HEK293 (cell line): ENCODE results near the gene CDYL2.

Source experiments
- CTCF ChIA-PET: fragments of 350-600 bp; formaldehyde crosslinking; extraction: SDS; loops from one replicate; lab custom pipeline; 2021; ENCODE audit warnings: antibody characterized with exemption; lab: Yijun Ruan, JAX
- POLR2A ChIA-PET: fragments of 300-600 bp; formaldehyde crosslinking; extraction: SDS; loops from one replicate; lab custom pipeline; 2020; ENCODE audit warnings: antibody characterized with exemption, inconsistent platforms; lab: Yijun Ruan, JAX
- H3K27ac ChIP-seq: fragments of 200-500 bp; sonication (Bioruptor generic); 2 replicates; pipeline ENCODE4 v1.5.1; 2014; ENCODE audit warnings: low read depth, low read length, control low read depth, inconsistent platforms; ENCODE audit errors: extremely low read depth
- H3K36me3 ChIP-seq, 2 experiments: fragments of 200-500 bp in 1 of 2; sonication (Bioruptor generic) in 1 of 2; 1 replicate in 1 of 2; 2 replicates in 1 of 2; pipeline ENCODE4 v1.5.1; 2014 to 2017; ENCODE audit warnings: inconsistent platforms in 2 of 2, low read length in 2 of 2; ENCODE audit not compliant: control insufficient read depth in 2 of 2, insufficient read depth in 1 of 2
- H3K4me1 ChIP-seq: fragments of 200-500 bp; sonication (Bioruptor generic); 2 replicates; pipeline ENCODE4 v1.5.1; 2014; ENCODE audit warnings: mild to moderate bottlenecking, low read length, inconsistent platforms; ENCODE audit not compliant: control insufficient read depth, insufficient read depth
- H3K4me3 ChIP-seq: 2 replicates; pipeline ENCODE4 v1.5.1; 2011; ENCODE audit warnings: low read depth, mild to moderate bottlenecking, control low read depth, low read length, moderate library complexity
- H3K9me3 ChIP-seq: fragments of 200-500 bp; sonication (Bioruptor generic); 2 replicates; pipeline ENCODE4 v1.5.1; 2014; ENCODE audit warnings: low read depth, low read length, inconsistent platforms; ENCODE audit not compliant: control insufficient read depth, insufficient read depth
- HOXC10 ChIP-seq: sonication (generic); formaldehyde crosslinking; IDR thresholded peaks from 2 replicates; pipeline ENCODE4 v1.8.1; 2023; ENCODE audit warnings: mild to moderate bottlenecking, missing genetic modification reagents
- KLF10 ChIP-seq: fragments of 450-650 bp; IDR thresholded peaks from 2 replicates; pipeline ENCODE4 v1.5.1; 2018; ENCODE audit warnings: missing biosample characterization, mild to moderate bottlenecking, missing genetic modification characterization
- MEIS1 ChIP-seq: sonication (generic); formaldehyde crosslinking; IDR thresholded peaks from 2 replicates; pipeline ENCODE4 v1.8.1; 2022; ENCODE audit warnings: missing genetic modification reagents, mild to moderate bottlenecking, borderline replicate concordance
- MYNN ChIP-seq: fragments of 450-650 bp; formaldehyde crosslinking; IDR thresholded peaks from 2 replicates; pipeline ENCODE4 v1.5.1; 2016; ENCODE audit warnings: missing biosample characterization, missing genetic modification characterization, borderline replicate concordance
- RBAK ChIP-seq: fragments of 450-650 bp; formaldehyde crosslinking; IDR thresholded peaks from 2 replicates; pipeline ENCODE4 v1.5.1; 2016; ENCODE audit warnings: missing biosample characterization, missing genetic modification characterization
- SP2 ChIP-seq: fragments of 450-650 bp; formaldehyde crosslinking; IDR thresholded peaks from 2 replicates; pipeline ENCODE4 v1.5.1; 2016; ENCODE audit warnings: missing biosample characterization, missing genetic modification characterization
- YY1 ChIP-seq: fragments of 450-650 bp; formaldehyde crosslinking; IDR thresholded peaks from 2 replicates; pipeline ENCODE4 v1.5.1; 2018; ENCODE audit warnings: missing biosample characterization, missing genetic modification characterization
- ZNF169 ChIP-seq: fragments of 450-650 bp; formaldehyde crosslinking; IDR thresholded peaks from 2 replicates; pipeline ENCODE4 v1.5.1; 2016; ENCODE audit warnings: missing biosample characterization, missing genetic modification characterization
- ZNF214 ChIP-seq: fragments of 450-650 bp; formaldehyde crosslinking; IDR thresholded peaks from 2 replicates; pipeline ENCODE4 v1.5.1; 2017; ENCODE audit warnings: missing biosample characterization, mild to moderate bottlenecking, missing genetic modification characterization, borderline replicate concordance
- ZNF324 ChIP-seq: fragments of 450-650 bp; formaldehyde crosslinking; IDR thresholded peaks from 2 replicates; pipeline ENCODE4 v1.5.1; 2016; ENCODE audit warnings: missing biosample characterization, missing genetic modification characterization
- ZNF37A ChIP-seq: fragments of 450-650 bp; IDR thresholded peaks from 2 replicates; pipeline ENCODE4 v1.5.1; 2018; ENCODE audit warnings: missing biosample characterization, missing genetic modification characterization
- ZNF391 ChIP-seq: fragments of 450-650 bp; formaldehyde crosslinking; IDR thresholded peaks from 2 replicates; pipeline ENCODE4 v1.5.1; 2016; ENCODE audit warnings: low read depth, missing biosample characterization, missing genetic modification characterization, borderline replicate concordance
- ZNF423 ChIP-seq: fragments of 450-650 bp; formaldehyde crosslinking; IDR thresholded peaks from 2 replicates; pipeline ENCODE4 v1.5.1; 2016; ENCODE audit warnings: missing biosample characterization, missing genetic modification characterization
- ZNF521 ChIP-seq: fragments of 450-650 bp; formaldehyde crosslinking; IDR thresholded peaks from 2 replicates; pipeline ENCODE4 v1.5.1; 2017; ENCODE audit warnings: missing biosample characterization, mild to moderate bottlenecking, missing genetic modification characterization
- ZNF544 ChIP-seq: fragments of 450-650 bp; formaldehyde crosslinking; IDR thresholded peaks from 2 replicates; pipeline ENCODE4 v1.5.0; 2017; ENCODE audit warnings: missing biosample characterization, missing genetic modification characterization
- ZNF600 ChIP-seq: fragments of 450-650 bp; formaldehyde crosslinking; IDR thresholded peaks from 2 replicates; pipeline ENCODE4 v1.5.1; 2016; ENCODE audit warnings: missing biosample characterization, missing genetic modification characterization
- ZNF660 ChIP-seq: fragments of 450-650 bp; IDR thresholded peaks from 2 replicates; pipeline ENCODE4 v1.5.1; 2018; ENCODE audit warnings: missing biosample characterization, mild to moderate bottlenecking, missing genetic modification characterization
- ZNF792 ChIP-seq: fragments of 450-650 bp; formaldehyde crosslinking; IDR thresholded peaks from 2 replicates; pipeline ENCODE4 v1.5.1; 2016; ENCODE audit warnings: missing biosample characterization, missing genetic modification characterization
- TF ChIP-seq, protein P1 (sequence below): fragments of 450-650 bp; formaldehyde crosslinking; IDR thresholded peaks from 2 replicates; pipeline ENCODE4 v1.5.1; 2016; ENCODE audit warnings: missing biosample characterization, missing genetic modification characterization
- TF ChIP-seq, protein P2 (sequence below): IDR thresholded peaks from 2 replicates; pipeline ENCODE4 v1.6.1; 2011; ENCODE audit warnings: mild to moderate bottlenecking, low read depth, low read length, borderline replicate concordance
- TF ChIP-seq, protein P3 (sequence below): fragments of 450-650 bp; formaldehyde crosslinking; IDR thresholded peaks from 2 replicates; pipeline ENCODE4 v1.5.1; 2016; ENCODE audit warnings: missing biosample characterization, missing genetic modification characterization
- TF ChIP-seq, protein P4 (sequence below): fragments of 450-650 bp; formaldehyde crosslinking; IDR thresholded peaks from 2 replicates; pipeline ENCODE4 v1.5.1; 2017; ENCODE audit warnings: missing biosample characterization, missing genetic modification characterization

Gene CDYL2

DNA sequence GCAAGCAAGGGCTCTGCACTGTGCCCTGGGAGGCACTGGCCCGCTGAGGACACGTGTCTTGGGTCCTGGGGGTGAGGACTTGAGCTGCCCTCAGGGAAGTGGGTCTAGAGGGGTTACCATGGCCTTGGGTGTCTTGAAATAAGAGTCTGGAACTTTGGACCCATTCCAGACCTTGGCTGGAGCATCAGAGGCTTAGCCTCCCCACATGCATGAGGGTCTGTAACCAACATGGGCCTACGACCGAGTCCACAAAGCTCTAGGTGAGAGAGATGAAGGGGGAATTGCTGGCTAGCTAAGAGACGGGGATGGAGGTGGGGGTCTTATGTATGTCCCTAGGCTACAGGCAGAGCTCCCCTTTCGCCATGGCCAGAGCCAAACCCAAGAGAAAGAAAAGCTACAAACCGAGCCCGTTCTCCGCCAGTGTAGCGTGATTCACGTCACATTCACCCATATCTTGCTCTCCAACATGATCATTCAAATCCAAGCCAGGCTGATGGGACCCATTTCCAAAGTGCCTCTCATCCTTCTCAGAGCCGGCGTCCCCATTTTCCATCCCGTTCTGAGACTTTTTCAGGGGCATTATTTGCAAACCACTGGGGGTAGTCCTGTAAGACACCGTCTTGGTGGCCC, 120.1 kb downstream of the CDYL2 start (continued):
- TF ChIP-seq ZNF423 (no peak), KLF10 (tag by site-specific recombination) (no peak), ZNF544 (tag by site-specific recombination) (no peak), MYNN (tag by site-specific recombination) (no peak), ZNF324 (no peak), ZNF660 (tag by site-specific recombination) (no peak), YY1 (tag by site-specific recombination) (no peak)
- TF ChIP-seq, protein P1, sequence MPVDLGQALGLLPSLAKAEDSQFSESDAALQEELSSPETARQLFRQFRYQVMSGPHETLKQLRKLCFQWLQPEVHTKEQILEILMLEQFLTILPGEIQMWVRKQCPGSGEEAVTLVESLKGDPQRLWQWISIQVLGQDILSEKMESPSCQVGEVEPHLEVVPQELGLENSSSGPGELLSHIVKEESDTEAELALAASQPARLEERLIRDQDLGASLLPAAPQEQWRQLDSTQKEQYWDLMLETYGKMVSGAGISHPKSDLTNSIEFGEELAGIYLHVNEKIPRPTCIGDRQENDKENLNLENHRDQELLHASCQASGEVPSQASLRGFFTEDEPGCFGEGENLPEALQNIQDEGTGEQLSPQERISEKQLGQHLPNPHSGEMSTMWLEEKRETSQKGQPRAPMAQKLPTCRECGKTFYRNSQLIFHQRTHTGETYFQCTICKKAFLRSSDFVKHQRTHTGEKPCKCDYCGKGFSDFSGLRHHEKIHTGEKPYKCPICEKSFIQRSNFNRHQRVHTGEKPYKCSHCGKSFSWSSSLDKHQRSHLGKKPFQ (tag by site-specific recombination): no peak
- TF ChIP-seq, protein P2, sequence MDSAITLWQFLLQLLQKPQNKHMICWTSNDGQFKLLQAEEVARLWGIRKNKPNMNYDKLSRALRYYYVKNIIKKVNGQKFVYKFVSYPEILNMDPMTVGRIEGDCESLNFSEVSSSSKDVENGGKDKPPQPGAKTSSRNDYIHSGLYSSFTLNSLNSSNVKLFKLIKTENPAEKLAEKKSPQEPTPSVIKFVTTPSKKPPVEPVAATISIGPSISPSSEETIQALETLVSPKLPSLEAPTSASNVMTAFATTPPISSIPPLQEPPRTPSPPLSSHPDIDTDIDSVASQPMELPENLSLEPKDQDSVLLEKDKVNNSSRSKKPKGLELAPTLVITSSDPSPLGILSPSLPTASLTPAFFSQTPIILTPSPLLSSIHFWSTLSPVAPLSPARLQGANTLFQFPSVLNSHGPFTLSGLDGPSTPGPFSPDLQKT: no peak

GRCh38 chr16:80683646-80684045, 120.8 kb downstream of the CDYL2 start:
- no peak overlapping the region for H3K4me3 ChIP-seq
- POLR2A ChIA-PET: no interaction called here
- H3K4me1 ChIP-seq: no peaks in the 10 kb centered on the region
- CTCF ChIA-PET: no interaction called here
- no peak overlapping the region for H3K27ac ChIP-seq
- TF ChIP-seq, protein P3, sequence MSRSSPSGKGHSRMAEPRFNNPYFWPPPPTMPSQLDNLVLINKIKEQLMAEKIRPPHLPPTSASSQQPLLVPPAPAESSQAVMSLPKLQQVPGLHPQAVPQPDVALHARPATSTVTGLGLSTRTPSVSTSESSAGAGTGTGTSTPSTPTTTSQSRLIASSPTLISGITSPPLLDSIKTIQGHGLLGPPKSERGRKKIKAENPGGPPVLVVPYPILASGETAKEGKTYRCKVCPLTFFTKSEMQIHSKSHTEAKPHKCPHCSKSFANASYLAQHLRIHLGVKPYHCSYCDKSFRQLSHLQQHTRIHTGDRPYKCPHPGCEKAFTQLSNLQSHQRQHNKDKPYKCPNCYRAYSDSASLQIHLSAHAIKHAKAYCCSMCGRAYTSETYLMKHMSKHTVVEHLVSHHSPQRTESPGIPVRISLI: no peak
- TF ChIP-seq ZNF600 (tag by site-specific recombination): no peak
- no peak for TF ChIP-seq ZNF37A (tag by site-specific recombination)
- TF ChIP-seq HOXC10: no peak
- no peak for TF ChIP-seq ZNF214
- TF ChIP-seq, protein P4, sequence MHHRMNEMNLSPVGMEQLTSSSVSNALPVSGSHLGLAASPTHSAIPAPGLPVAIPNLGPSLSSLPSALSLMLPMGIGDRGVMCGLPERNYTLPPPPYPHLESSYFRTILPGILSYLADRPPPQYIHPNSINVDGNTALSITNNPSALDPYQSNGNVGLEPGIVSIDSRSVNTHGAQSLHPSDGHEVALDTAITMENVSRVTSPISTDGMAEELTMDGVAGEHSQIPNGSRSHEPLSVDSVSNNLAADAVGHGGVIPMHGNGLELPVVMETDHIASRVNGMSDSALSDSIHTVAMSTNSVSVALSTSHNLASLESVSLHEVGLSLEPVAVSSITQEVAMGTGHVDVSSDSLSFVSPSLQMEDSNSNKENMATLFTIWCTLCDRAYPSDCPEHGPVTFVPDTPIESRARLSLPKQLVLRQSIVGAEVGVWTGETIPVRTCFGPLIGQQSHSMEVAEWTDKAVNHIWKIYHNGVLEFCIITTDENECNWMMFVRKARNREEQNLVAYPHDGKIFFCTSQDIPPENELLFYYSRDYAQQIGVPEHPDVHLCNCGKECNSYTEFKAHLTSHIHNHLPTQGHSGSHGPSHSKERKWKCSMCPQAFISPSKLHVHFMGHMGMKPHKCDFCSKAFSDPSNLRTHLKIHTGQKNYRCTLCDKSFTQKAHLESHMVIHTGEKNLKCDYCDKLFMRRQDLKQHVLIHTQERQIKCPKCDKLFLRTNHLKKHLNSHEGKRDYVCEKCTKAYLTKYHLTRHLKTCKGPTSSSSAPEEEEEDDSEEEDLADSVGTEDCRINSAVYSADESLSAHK (tag by site-specific recombination): no peak
- TF ChIP-seq ZNF521 (tag by site-specific recombination): no peak
- no peak for TF ChIP-seq ZNF391 (tag by site-specific recombination)
- TF ChIP-seq MEIS1 (CRISPR knock-in tag): no peak
- no peak for TF ChIP-seq RBAK (tag by site-specific recombination)
- no peak for TF ChIP-seq ZNF169 (tag by site-specific recombination)
- no peak for TF ChIP-seq ZNF792 (tag by site-specific recombination)
- no peak for TF ChIP-seq SP2 (tag by site-specific recombination)
- no peaks in the 10 kb centered on the region for H3K36me3 ChIP-seq
- no peaks in the 10 kb centered on the region for H3K9me3 ChIP-seq
